ENCODE measurements around the gene IL18RAP. TPM values are rescaled to one million over a fixed set of nuclear protein-coding genes. Genes with fewer than 3 reads are reported as not detected.

Gene IL18RAP
- total RNA-seq, 2 donors from 2014 or later, result 1.9 to 4.1 TPM

DNA sequence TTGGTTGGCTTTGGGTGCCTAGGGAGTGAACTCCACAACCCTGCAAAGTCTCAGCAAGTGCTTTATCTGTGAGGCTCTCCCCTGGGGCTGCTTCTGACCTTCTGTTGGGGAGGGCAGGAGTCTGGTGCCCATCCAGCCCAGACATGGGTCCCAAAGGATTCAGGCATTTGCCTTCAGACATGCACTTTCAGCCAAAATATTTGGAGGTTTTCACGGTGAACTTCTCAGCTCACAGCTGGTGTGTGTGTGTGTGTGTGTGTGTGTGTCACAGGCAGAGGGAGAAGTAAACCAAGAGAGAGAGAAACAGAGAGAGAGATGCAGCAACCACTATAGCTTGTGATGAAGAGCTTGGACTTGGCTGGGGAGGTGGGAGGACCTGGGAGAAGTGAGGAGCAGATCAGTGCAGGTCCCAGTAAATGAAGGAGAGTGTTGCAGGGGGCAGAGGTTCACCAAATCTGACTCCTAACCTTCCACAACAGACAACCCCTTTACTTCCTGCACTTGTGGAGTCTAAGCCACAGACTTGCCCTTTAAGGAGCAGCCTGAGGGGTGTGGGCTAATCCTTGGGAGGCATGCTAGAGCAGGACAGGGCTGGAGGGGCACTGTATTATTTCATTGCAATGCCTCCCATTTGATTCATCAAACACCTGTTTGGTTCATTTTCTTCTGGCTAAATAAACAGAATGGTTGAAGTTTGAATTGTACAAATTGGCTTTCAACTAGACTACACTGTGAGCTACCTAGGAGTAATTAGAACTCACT lies 64.2 kb downstream of the IL18RAP start:
- intact Hi-C loops (cut with DNase I), result no loop called here
- DNase-seq (ENCODE audit: low spot score), result no peak

DNA sequence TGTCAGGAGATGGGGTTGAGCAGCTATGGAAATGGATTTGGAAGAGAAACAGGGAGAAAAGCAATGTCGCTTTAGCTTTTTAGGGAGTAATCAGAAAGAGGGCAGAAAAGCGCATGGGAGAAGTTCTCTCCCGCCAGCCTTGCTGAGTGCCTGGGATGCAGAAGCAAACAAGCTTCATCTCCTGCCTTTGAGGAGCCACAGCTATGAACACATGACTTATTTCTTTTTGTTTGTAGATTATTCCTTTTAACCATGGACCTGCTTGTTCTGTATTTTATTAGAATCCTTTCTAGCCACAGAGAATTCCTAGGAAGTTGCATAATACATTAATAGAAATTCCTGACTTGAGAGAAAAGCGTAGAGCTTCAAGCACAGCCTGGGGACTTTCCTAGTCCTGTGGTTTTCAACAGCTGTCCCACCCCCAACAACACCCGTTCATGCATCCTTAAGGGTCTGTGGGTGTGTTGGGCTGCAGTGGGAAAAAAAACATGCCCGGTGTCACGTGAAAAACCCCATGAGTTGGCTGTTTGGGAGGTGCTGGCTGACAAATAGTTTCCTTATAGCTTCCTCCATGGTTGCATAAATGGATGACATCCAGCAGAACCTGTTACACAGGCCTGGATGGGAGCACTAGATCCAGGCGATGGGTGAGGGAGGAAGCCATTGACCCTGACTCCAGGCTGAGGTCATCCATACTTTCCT lies 65.0 kb downstream of the IL18RAP start:
- DNase-seq (ENCODE audit: low spot score), result no peak
- intact Hi-C loops (cut with DNase I), result no loop called here

DNA sequence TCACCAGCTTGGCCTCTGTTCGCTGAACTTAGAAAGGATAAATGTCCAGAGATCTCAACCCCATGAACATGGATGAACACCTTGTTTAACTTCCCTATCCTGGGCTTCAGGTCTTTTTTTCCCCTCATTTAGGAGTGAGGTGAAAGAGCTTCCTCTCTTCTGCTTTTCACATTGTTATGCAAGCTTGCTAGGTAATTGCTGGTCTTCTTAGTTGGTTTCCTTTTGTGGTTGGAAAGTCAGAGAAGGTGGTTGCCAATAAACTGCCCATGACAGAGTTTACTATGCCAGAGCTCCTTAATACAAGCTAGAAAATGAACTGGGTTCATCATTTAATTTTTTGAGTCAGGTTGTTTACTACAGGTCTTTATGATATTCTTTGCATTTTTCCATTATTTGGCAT lies 66.7 kb downstream of the IL18RAP start:
- intact Hi-C loops (cut with DNase I), result no loop called here

DNA sequence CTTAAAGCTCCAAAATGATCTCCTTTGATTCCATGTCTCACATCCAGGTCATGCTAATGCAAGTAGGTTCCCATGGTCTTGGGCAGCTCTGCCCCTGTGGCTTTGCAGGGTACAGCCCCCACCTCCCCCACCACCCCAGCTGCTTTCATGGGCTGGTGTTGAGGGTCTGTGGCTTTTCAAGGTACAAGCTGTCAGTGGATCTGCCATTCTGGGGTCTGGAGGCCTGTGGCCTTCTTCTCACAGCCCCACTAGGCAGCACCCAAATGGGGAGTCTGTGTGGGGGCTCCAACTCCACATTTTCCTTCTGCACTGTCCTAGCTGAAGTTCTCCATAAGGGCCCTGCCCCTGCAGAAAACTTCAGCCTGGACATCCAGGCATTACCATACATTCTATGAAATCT lies 69.0 kb downstream of the IL18RAP start:
- no peak for DNase-seq (ENCODE audit: low spot score)
- intact Hi-C loops (cut with DNase I), result no loop called here

More for the DNA sequence above, 66.7 kb downstream of the IL18RAP start:
- no peak for DNase-seq (ENCODE audit: low spot score)

DNA sequence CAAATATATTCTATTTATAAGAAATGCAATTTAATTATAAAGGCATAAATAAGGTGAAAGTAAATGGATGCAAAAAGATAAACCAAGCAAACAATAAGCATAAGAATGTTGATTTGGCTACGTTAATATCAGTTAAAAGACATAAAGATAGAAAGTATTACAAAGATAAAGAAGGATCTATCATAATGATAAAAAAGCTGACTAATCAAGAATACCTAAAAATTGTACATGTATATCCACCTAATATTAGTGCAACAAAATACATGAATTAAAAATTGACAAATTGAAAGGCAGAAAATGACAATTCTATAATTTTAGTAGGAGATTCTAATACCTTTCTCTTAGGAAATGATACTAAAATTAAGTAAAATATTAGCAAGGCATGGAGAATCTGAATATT lies 71.6 kb downstream of the IL18RAP start:
- DNase-seq (ENCODE audit: low spot score), result no peak
- intact Hi-C loops (cut with DNase I), result no loop called here

DNA sequence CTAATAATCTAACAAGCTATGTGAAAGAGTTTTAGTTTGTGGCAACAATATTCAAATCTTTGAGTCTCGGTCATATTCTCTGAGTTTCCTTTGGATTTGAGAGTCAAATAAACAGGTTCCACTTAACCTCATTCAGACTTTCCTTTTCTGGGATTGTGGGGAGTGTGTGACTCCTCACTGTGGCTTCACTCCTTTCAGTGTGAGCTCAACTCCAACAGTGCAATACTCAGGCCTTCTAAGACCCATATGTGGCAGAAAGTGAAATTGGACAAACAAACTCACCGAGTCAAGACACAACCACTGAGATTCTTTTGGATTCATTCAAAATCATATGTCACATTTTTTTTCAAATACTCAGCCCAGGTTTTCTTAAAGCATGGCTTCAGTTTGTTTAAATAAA lies 75.5 kb downstream of the IL18RAP start:
- intact Hi-C loops (cut with DNase I), result no loop called here
- no peak for DNase-seq (ENCODE audit: low spot score)

DNA sequence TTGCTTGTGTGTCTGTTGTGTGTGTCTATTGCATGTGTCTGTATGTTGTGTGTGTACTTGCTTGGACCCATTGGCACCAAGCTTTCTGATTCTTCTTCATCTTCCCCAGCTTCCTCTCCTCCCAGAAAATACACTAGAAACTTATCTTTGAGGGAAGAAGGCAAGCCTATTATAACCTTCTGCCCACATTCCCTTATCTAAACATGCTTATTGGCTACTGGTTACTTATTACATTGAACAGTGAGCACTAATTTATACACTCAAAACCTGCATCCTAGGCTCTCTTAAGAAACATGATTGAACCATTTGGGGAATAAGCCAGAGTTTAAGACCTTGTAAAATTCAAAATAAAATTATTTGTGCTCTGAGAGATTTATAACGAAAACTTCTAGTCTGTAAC lies 76.6 kb downstream of the IL18RAP start:
- no peak for DNase-seq (ENCODE audit: low spot score)
- intact Hi-C loops (cut with DNase I), result no loop called here

Small RNA genes within 50 kb of the gene (microRNA-seq; reads per million reads assigned to microRNA genes)
- 0.26 to 0.32 reads per million in 2 donors for gene MIR4772 (ENCODE audit: borderline microRNAs expressed in 2 of 2)

Other genes with a start within 250 kb of the IL18RAP start
- under 1 TPM; 0.24 to 0.46 TPM for gene IL1RL2, start 236.1 kb upstream of the IL18RAP start, total RNA-seq
- 10 to 100 TPM; 15.8 to 16.2 TPM for gene IL1RL1, start 111.6 kb upstream of the IL18RAP start, total RNA-seq
- 1 to 10 TPM; 5.1 to 7.4 TPM for gene IL18R1, start 67.4 kb upstream of the IL18RAP start, total RNA-seq
- under 1 TPM in 1 of 2 donors, not detected in 1; 0.14 TPM for gene SLC9A4, start 50.1 kb downstream of the IL18RAP start, total RNA-seq
- not detected for gene SLC9A2, start 196.4 kb downstream of the IL18RAP start, total RNA-seq